CD4-positive, alpha-beta T cell treated with Interleukin-15 for 1 hour (primary cell): Measurements from ENCODE around the gene RCOR1.
"Not testable (repeated sequence)": the region's sequence is repeated elsewhere in the genome, so short reads cannot be mapped to it uniquely, and the experiment has no call there.

Experiments used
- DNase-seq: peaks from one replicate; pipeline ENCODE4 v3.0.0-alpha.2; 2020

RCOR1 gene

DNA sequence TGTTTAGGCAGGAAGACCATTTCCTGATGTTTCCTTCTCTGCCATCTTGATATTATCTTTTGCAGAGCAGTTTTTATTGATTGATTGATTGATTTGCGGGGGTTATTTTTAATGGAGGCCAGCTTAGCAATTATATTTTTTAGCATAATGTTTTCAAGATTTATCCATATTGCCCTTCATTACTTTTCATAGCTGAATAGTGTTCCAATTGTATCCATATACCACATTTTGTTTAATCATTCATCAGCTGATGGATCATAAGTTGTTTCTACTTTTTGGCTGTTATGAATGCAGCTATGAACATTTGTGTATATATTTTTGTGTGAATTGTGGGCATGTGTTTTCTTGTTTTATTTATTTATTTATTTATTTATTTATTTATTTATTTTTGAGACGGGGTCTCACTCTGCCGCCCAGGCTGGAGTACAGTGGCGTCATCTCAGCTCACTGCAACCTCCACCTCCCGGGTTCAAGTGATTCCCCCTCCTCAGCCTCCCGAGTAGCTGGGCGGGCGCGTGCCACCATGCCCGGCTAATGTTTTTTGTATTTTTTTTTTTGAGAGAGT lies 20.9 kb upstream of the RCOR1 start:
- DNase-seq, result no peak

DNA sequence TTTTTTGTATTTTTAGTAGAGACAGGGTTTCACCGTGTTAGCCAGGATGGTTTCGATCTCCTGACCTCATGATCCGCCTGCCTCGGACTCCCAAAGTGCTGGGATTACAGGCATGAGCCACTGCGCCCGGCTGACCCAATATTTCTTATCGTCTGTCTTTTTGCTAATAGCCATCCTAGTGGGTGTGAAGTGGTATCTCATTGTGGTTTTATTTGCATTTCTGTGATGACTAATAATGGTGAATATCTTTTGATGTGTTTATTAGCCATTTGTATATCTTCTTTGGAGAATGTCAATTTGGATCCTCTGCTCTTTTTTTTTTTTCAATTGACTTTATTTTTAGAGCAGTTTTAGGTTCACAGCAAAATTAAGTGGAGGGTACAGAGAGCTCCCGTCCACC lies 19.3 kb upstream of the RCOR1 start:
- not testable (repeated sequence) for DNase-seq

DNA sequence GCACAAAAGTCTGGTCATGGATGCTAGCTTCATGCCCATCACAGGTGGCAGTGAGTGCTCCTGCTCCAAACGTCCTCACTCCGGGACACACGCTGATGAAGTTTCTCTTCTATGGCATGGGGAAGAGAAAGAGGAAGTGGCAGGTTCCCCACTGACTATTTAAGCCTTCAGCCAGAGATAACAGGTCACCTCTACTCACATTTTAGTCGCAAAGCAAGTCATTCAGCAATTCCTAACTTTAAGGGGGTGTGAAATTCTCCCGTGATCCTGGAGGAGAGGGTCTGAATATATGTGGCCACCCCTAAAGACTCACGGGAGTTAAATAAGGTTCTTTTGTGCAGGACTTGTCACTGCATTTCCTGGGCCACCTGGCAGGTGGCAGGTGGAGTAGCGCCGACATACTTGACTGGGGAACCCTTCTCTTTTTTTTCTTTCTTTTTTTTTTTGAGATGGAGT lies 18.8 kb upstream of the RCOR1 start:
- no peak for DNase-seq

DNA sequence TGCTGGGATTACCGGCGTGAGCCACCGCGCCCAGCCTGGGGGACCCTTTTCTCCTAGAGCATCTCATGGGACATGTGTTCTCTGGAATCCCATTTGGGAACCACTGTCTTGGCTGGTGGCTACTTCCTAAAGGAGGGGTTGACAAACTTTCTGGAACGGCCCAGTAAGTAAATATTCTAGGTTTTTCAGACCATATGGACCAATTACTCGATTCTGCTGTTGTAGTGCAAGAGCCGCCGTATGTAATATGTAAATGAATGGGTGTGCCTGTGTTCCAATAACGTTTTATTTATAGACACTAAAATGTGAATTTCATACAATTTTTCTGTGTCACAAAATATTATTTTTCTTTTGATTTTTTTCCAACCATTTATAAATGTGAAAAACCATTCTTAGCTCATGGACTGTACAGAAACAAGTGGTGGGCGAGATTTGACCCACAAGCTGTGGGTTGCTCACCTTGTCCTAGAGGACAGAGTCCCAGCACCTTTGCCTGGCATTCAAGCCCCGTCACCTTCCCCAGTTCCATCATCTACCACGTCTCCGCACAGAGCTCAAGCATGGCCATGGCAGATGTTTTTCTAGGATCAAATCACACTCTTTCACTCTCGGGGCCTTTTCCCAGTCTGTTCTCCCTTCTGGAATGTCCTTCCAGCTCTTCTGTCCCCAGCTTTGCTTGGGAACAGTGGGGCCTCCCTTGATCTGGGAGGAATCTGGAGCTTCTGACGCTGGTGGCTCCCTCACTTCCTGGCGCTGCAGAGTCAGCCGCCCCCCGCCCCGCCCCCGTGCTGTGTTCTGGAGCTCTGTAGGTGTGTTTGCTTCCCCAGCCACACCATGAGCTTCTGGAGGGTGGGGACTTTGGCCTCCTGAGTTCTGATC lies 17.9 kb upstream of the RCOR1 start:
- no peak for DNase-seq

DNA sequence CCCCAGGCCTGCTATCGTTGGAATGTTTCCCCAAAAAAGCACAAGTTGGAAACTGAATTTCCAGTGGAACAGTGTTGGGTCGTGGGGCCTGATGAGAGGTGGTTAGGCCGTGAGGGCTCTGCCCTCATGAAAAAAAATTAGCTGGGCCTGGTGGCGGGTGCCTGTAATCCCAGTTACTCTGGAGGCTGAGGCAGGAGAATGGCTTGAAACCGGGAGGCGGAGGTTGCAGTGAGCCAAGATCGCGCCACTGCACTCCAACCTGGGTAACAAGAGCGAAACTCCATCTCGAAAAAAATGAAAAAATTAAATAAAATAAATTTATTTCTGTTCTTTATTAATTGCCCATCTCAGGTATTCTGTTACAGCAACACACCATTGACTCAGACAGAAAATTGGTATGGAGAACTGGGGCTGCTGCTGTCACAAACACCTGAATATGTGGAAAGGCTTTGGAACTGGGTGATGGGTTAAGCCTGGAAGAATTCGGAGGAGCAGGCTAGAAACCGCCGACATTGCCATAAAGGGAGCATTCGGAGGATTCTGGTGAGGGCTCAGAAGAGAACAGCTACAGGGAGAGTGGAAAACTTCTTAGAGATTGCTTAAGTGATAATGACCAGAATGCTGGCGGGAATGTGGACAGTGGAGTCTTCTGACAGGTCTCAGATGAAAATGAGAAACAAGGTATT lies 17.1 kb upstream of the RCOR1 start:
- DNase-seq, result no peak

DNA sequence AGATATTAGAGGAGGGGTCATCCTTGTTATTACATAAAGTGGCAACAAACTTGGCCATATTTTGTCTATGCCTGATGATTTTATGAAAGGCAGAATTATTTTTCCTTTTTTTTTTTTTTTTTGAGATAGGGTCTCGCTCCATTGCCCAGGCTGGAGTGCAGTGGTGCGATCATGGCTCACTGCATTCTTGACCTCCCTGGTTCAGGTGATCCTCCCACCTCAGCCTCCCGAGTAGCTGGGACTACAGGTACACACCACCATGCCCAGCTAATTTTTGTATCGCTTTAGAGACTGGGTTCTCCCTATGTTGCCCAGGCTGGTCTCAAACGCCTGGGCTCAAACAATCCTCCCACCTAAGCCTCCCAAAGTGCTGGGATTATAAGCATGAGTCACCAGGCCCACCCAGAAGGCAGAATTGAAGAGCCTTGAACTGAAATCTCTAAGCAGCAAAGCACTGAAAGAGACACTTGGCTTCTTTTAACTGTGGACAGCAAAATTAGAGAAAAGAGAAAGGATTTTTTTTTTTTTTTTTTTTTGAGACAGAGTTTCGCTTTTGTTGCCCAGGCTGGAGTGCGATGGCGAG lies 16.5 kb upstream of the RCOR1 start:
- DNase-seq, result not testable (repeated sequence)

DNA sequence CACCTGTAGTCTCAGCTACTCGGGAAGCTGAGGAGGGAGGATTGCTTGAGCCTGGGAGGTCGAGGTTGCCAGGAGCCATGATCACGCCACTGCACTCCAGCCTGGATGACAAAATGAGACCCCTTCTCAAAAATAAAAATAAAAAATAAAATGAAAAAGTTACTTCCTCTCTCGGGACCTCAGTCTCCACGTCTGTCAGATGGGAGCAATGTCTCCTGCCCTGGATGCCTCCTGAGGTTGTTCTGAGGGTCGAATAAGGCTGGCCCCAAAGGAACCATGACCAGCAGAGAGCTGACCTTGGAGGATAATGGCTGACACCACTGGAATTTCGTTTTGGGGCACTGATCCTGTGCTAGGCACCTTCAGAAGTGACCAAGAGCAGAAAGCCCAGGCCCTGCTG lies 13.6 kb upstream of the RCOR1 start:
- no peak for DNase-seq

DNA sequence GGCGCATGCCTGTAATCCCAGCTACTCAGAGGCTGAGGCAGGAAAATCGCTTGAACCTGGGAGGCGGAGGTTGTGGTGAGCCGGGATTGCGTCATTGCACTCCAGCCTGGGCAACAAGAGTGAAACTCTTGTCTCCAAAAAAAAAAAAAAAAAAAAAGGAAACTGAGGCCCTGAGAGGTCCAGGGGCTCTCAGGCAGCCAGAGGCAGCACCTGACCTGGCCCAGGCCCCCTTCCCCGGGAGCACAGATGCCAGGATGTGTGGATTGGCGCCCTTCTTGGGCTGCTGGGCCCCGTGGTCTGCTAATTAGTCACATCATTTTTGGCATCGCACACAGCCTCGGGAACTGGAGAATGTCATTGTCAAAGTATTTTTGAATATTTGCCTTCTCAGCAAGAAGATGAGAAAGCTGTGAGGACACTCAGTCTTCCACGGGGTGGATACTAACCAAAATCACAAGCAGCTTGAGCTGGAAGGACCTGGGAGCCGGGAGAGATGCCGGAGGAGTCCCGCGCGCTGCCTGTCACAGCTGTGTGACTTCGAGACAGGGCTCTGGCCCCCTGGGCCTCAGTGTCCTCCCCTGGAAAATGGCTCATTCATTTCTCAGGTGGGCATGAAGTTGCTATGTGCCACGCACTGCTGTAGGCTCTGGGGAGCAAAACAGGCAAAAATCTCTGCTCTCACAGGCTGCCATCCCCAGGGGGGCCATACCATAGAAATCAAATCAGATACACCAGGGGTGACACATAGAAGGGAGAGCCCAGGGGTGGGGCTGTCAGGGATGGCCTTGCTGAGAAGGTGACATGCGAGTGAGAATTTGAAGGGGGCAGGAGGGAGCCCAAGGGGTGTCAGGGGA lies 12.5 kb upstream of the RCOR1 start:
- DNase-seq, result no peak

DNA sequence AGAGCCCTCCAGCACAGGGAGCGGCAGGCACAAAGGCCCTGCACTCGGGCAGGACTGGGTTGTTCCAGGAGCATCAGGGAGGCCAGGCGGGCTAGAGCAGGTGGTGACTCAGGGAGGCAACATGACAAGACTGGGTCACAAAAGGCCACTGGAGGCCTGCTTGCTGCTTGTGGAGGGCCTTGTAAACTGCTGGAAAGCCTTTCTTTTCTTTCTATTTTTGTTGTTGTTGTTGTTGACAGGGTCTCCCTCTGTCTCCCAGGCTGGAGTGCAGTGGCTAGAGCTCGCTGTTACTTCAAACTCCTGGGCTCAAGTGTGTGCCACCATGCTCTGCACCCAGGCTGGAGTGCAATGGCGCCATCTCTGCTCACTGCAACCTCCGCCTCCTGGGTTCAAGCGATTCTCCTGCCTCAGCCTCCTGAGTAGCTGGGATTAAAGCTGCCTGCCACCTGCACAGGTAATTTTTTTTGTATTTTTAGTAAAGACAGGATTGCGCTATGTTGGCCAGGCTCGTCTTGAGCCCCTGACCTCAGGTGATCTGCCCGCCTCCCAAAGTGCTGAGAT lies 11.8 kb upstream of the RCOR1 start:
- no peak for DNase-seq

DNA sequence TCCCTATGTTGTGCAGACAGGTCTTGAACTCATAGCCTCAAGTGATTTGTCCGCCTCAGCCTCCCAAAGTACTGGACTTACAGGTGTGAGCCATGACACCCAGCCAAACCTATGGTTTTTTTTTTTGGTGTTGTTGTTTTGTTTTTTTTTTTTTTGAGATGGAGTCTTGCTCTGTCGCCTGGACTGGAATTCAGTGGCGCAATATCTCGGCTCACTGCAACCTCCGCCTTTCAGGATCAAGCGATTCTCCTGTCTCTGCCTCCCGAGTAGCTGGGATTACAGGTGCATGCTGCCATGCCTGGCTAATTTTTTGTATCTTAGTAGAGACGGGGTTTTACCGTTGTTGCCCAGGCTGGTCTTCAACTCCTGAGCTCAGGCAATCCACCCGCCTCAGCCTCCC lies 11.3 kb upstream of the RCOR1 start:
- no peak for DNase-seq

DNA sequence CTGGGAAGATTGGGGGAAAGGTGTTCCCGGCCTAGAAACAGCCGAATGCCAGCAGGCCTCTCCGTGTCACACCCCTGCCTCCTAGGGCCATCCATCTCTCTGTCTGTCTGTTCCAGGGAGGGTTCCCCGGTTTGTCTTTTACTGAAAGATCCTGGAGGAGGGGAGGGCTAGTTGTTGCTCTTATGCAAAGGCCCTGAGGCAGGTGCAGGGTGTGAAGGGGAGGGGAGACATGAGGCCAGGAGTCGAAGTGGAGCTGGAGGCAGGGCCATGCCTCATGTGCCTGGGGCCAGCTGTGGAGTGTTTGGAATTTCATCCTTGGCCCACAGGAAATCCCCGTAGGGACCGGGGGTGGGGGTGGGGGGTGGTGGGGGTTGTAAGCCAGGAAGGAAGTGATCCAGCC lies 8.7 kb upstream of the RCOR1 start:
- DNase-seq, result no peak

DNA sequence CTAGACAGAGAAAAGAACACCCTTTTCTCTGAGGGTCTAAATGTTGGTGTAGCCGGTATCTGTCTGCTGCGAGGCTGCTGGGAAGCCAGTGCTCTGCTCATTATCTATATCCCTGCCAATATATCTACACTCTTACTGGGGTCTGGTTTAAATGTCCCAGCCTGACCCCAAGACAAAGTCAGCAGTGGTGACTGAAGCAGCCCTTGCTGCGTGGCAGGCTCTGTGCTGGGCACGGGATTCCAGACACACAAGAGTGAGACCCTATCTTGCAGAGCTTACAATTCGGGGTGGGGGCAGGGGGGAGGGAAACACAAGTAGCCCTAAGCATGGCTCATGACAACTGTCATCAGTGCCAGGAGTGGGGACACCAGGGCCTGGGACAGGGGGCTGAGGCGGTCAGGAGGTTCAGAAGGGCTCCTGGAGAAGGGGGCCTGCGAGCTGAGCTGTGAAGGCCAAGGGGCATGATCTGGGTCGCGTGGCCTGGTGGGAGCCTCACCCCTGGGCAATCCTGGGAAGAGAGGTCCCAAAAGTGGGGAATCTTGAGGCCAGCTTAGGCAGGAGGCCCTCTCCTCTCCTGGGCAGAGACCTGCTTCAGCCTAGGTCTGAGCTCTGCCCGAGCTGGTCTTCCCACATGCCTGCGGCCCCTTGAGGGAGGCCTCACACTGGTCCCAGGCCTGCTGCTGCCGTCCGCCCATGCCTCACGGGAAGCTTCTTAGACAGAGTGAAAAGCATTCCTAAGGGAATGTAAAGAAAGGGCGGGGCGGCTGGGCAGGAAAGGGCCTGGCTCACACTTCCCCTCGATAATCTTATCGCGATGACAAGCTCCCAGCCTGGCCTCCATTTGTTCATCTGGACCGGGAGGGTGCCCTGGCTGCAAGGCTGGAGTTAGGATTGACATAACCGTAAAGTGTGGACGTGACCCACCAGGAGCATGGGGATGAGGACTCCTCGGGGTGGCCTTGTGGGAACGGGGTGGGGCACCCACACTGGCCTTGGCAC lies 7.3 kb upstream of the RCOR1 start:
- DNase-seq, result no peak

DNA sequence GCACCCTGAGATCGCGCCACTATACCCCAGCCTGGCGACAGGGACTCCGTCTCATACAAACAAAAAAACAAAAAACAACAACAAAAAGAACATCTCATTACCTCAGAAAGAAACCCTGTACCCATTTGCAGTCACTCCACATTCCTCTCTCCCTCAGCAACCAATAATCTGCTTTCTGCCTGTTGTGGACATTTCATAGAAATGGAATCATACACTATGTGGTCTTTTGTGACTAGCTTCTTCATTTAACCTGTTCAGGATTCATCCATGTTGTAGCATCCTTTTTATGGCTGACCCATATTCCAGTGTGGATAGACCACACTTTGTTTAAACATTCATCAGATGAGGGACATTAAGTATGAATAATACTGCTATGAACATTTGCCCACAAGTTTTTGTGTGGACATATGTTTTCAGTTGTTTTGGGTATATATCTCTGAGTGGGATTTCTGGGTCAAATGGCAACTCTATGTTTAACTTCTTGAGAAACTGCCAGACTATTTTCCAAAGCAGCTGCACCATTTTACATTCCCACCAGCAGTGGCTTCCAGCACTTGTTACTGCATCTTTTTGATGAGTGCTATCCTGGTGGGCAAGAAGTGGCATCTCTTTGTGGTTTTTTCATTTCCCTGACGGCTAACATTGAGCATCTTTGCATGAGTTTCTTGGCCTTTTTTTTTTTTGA lies 5.9 kb upstream of the RCOR1 start:
- no peak for DNase-seq

DNA sequence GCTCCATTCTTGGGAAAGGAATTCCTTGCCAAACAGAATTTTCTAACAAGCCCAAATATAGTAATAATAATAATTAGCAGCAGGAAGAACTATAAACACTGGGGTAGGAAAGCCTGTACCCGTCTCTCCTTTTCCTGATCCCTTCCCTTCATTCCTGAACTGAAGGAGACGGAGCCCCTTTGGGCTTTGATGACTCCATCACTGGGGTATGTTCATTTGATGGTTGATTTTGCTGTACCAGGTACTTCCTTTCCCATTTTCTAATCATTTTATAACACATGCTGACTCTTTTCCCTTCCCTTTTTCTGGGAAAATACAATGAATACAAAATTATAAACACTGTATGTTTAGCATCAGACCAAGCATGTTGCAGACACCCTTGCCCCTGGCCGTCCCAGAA lies 3.6 kb upstream of the RCOR1 start:
- DNase-seq, result no peak

DNA sequence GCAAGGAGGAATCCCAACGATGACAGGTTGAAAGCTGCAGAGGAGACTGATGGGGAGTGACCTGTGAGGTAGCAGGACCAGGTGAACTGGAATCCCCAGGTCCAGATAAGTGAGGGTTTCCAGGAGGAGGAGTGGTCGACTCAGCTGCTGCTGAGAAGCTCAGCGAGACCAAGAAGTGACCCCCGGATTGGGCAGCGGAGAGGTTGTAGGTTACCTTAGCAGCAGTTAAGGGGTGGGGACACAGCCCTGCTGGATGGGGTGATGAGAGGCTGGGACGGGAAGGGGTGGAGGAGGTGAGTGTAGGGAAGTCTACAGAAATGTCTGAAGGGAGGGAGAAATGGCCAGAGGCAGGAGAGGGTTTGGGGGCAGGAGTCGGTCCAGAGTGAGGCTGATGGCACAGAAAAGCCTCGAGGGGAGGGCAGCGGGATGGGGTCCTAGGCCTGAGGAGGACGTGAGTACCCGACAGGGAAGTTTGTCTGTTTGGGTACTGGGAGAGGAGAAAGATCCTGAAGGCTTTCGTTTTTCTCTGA lies 2.6 kb upstream of the RCOR1 start:
- DNase-seq, result no peak

DNA sequence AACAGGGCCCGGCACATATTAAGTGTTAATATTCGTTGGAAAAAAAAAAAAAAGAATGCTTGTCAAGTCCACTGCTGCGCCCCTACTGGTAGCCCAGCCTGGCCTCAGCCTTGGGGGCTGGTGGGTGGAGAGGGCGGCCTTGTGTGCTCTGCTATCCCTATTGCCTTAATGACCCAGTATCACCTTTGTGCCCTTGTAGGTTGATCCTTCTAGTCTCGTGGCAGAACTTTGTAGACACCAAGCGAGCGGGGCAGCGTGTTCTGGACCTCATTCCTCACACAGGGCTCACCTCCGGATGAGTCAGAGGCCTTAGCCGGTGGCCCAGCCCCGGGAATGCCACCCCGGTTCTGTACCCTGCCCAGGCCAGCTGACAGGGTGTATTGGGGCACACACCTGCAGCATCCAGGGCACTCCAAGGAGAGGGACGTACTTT lies 1.8 kb upstream of the RCOR1 start:
- DNase-seq, result no peak

DNA sequence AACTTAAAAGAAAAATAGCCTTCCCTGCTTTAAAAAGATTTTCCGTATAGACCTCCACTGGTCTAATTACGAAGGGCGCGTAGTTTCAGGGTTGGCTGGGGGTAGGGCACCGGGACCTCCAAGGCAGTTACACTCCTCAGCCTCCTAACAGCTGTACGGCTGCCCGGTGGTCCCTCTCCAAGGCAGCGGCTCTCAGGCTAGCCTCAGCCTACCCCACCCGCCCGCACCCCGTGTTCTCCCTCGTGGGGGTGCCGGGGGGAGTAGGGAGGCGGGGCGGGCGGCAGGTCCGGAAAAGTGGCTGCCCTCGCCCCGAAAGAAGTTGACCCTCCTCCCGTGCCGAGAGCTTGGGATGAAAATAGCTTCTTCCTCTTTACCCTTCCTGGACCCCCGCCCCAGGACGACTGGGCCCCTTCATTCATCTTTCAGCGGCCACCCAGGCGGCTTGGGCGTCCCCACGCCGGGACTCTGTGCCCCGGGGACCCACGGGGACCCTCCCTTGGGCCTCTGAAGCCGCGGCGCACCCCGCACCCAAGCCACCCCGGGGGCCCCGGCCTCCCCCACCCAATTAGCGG lies 991 bp upstream of the RCOR1 start:
- DNase-seq, result peak; percentile 27

DNA sequence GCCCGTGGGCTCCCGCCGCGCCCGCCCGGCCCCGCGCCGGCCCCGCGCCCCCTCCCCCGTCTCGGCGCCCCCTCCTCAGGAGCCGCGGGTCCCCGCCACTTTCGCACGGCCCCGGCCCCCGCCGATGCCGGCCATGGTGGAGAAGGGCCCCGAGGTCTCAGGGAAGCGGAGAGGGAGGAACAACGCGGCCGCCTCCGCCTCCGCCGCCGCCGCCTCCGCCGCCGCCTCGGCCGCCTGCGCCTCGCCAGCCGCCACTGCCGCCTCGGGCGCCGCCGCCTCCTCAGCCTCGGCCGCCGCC lies 263 bp downstream of the RCOR1 start:
- no peak for DNase-seq

DNA sequence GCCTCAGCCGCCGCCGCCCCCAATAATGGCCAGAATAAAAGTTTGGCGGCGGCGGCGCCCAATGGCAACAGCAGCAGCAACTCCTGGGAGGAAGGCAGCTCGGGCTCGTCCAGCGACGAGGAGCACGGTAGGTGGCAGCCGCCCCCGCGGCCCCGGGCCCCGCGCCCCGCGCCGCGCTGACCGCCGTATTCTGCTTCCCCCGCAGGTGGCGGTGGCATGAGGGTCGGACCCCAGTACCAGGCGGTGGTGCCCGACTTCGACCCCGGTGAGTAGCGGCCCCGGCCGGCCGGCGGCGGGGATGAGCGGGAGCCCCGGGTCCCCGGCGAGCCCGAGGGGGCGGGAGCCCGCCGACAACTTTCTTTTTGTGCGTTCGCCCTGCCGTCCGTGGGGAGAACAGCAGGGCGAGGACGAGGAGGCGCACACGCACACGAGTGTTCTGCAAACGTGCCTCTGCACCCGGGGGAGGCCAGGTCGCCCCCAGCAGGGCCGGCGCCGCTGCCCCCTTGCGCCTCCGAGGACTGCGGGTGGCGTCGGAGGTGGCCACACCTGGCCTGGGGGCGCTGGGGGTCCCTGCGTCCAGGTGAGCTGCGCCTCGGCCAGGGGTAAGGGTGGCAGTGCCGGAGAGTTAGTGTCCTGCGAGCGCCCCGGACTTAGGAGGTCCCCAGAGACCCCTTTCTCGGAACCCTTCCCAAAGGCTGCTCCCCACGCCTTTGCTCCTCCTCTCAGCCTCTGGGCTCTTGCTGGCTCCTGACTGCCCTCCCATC lies 794 bp downstream of the RCOR1 start:
- DNase-seq, result peak; percentile 57
